NCI-H2029 (cell line): ENCODE results near the gene PASD1.
"Not testable (repeated sequence)": the region's sequence is repeated elsewhere in the genome, so short reads cannot be mapped to it uniquely, and the experiment has no call there.

Source experiments
- DNase-seq: peaks from one replicate; lab custom pipeline; 2025; lab: John Stamatoyannopoulos, UW

Gene PASD1, protein sequence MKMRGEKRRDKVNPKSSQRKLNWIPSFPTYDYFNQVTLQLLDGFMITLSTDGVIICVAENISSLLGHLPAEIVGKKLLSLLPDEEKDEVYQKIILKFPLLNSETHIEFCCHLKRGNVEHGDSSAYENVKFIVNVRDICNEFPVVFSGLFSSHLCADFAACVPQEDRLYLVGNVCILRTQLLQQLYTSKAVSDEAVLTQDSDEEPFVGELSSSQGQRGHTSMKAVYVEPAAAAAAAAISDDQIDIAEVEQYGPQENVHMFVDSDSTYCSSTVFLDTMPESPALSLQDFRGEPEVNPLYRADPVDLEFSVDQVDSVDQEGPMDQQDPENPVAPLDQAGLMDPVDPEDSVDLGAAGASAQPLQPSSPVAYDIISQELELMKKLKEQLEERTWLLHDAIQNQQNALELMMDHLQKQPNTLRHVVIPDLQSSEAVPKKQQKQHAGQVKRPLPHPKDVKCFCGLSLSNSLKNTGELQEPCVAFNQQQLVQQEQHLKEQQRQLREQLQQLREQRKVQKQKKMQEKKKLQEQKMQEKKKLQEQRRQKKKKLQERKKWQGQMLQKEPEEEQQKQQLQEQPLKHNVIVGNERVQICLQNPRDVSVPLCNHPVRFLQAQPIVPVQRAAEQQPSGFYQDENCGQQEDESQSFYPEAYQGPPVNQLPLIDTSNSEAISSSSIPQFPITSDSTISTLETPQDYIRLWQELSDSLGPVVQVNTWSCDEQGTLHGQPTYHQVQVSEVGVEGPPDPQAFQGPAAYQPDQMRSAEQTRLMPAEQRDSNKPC

GRCh38 chrX:151563449-151563848 lies at the start of gene PASD1:
TSS of gene PASD1 (plus strand) at chrX:151563675. CDS start at chrX:151601554, 37,879 bp downstream.
- no peak for DNase-seq

DNA sequence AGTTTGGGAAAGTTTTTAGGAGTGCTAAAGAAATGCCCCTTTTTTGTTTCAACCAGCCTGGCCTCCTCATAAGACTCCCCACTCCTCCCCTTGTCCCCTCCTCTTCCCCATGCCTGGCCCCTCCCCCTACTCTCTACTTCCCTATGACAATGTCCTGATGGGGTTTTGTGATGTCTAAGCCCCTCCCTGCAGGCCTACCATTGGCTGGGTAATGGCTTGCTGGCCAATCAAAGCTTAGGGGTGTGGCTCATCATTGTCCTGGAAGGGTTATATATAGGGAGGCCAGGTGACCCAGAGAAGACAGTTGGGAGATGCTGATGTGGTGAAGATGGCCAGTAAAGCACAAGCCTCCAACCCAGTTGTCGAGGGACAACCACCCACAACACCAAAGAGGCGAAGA lies 48.2 kb upstream of the PASD1 start:
- DNase-seq = no peak

- DNase-seq = no peak
Measured at GRCh38 chrX:151516538-151517187, 46.8 kb upstream of the PASD1 start.

DNA sequence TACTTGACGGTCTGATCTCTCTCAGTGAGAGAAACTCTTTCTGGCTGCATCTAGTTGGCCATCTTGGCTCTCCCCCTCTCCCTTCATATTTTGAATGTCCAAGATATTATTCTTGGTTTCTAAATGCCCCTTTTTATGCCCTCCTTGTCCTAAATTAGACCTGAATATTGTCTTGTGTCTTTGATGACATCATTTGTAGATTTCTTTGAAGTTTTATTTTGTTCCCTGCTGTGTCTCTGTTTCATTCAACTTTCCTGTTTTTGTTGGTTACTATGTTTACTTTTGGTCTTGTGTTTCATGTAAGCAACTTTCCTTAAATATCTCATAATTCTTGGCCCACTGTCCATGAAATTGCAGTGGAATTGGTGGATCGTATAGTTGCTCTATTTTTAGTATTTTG lies 46.1 kb upstream of the PASD1 start:
- no peak for DNase-seq

GRCh38 chrX:151523351-151523750 lies 40.1 kb upstream of the PASD1 start:
- DNase-seq = no peak

- no peak for DNase-seq
Measured at GRCh38 chrX:151536571-151536970, 26.9 kb upstream of the PASD1 start.

- no peak for DNase-seq
Measured at GRCh38 chrX:151537572-151537971, 25.9 kb upstream of the PASD1 start.

GRCh38 chrX:151538190-151539122 lies 25.0 kb upstream of the PASD1 start:
- DNase-seq = no peak

DNA sequence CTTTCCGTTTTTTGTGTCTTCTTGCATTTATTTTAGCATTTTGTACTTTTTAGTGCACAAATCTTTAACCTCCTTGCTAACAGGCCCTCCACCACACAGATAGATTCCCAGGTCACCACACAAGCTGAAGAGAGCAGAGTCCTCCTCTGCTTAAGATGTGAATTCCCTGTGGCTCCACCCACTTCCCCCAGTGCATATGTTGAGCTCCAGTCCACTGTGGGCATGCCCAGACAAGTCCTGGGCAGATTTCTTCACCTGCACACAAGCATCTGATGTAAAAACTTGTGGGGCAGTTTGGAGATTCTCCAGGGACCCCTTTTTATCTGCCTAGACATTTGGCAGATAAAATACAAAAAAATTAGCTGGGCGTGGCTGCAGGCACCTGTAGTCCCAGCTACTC lies 19.8 kb upstream of the PASD1 start:
- no peak for DNase-seq

DNA sequence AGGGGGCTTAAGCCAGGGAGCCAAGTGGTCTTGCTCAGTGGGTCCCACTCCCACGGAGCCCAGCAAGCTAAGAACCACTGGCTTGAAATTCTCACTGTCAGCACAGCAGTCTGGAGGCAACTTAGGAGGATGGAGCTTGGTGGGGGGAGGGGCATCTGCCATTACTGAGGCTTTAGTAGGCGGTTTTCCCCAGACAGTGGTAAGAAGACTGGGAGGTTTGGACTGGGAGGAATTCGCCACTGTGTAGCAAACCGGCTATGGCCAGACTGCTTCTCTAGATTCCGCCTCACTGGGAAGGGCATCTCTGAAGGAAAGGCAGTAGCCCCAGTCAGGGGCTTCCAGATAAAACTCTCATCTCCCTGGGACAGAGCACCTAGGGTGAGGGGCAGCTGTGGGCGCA lies 17.2 kb upstream of the PASD1 start:
- DNase-seq = not testable (repeated sequence)

GRCh38 chrX:151551176-151551575 lies 12.3 kb upstream of the PASD1 start:
- DNase-seq = not testable (repeated sequence)

DNA sequence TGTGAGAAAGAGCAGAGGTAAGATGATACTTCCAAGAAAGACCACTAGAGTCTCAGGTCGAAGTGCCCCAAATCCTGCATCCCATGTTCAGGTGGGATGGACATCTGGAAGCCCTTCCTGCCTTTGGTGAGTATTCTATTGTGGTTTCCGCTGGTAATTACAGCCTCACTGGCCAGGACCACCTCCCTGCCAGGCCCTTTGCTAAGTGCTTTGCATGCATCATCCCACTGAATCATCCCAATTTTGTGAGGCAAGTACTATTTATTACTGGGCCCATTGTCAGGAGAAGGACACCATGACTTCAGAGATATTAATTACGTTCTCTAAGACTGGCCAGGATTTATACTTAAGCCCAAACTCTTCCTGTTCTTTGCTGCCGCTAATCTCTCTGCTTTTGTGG lies 10.7 kb upstream of the PASD1 start:
- DNase-seq = no peak

GRCh38 chrX:151555301-151555700 lies 8.2 kb upstream of the PASD1 start:
- DNase-seq = not testable (repeated sequence)

DNA sequence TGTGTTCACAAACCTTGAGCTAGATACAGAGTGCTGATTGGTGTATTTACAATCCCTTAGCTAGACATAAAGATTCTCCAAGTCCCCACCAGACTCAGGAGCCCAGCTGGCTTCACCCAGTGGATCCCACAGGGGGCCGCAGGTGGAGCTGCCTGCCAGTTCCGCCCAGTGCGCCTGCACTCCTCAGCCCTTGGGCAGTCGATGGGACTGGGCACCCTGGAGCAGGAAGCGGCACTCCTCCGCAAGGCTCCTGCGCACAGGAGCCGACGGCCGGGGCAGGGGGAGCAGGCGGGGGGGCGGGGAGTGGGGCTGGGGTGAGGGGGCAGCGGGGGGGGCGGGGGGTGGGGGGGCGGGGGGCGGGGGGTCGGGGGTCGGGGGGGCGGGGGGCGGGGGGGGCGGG lies 990 bp upstream of the PASD1 start:
- DNase-seq = not testable (repeated sequence)

DNA sequence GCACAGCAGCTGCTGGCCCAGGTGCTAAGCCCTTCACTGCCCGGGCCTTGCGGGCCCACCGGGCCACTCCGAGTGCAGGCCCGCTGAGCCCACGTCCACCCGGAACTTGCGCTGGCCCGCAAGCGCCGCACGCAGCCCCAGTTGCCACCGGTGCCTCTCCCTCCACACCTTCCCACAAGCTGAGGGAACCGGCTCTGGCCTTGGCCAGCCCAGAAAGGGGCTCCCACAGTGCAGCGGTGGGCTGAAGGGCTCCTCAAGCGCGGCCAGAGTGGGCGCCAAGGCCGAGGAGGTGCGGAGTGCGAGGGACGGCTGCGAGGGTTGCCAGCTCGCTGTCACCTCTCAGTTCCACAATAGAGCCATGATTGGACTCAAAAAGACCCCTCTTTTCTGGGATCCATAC lies 472 bp upstream of the PASD1 start:
- not testable (repeated sequence) for DNase-seq

DNA sequence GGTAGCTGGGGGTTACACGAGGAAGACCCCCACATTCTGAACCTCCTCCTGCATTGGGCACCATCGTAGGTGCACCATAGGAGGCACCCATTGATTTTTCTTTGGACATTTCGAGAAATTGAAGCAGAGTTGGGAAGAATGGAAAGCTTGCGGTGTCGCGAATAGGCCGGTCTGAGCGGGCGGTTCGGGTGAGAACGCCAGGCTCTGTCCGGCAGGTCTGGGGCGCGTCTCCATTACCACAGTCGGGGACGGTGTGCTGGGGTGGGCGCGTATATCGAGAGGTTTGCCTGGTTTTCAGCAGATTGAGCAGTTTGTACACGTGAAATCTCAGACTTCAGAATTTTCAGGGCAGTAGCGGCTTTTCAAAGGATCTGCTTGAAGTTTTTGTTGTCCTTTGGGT lies 560 bp downstream of the PASD1 start:
- no peak for DNase-seq

DNA sequence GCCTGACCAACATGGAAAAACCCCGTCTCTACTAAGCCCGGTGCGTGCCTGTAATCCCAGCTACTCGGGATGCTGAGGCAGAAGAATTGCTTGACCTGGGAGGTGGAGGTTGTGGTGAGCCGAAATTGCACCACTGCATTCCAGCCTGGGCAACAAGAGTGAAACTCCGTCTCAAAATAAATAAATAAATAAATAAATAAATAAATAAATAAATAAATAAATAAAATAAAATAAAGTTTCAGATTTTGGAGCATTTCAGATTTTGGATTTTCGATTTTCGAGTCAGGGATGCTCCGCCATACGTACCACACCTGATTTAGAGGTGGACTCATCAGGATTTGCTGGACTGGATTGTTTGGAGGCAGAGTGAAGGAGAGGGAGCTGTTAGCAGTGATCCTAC lies 3.4 kb downstream of the PASD1 start:
- not testable (repeated sequence) for DNase-seq

DNA sequence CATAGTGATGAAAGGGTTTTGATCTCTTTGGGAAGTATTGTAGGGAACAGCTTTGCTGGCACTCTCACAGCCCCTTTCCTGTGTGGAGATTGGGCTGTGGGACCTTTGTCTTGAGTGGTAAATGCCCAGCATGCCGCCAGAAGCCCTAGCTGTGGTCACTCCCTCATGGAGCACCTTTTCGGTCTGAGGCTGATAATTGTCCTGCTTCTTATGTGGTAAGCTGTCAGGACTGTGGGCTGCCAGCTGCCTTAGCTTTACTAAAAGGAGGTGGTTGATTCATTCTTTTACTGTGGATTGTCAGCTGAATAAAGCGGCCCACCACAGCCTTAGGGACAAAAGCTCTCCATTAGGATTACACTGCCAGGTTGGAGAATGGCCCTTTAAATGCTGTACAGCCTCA lies 7.1 kb downstream of the PASD1 start:
- DNase-seq = no peak

DNA sequence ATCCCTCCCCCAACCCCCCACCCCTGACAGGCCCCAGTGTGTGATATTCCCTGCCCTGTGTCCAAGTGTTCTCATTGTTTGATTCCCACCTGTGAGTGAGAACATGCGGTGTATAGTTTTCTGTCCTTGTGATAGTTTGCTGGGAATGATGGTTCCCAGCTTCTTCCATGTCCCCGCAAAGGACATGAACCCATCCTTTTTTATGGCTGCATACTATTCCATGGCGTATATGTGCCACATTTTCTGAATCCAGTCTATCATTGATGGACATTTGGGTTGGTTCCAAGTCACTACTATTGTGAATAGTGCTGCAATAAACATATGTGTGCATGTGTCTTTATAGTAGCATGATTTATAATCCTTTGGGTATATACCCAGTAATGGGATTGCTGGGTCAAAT lies 29.9 kb downstream of the PASD1 start:
- DNase-seq = not testable (repeated sequence)

DNA sequence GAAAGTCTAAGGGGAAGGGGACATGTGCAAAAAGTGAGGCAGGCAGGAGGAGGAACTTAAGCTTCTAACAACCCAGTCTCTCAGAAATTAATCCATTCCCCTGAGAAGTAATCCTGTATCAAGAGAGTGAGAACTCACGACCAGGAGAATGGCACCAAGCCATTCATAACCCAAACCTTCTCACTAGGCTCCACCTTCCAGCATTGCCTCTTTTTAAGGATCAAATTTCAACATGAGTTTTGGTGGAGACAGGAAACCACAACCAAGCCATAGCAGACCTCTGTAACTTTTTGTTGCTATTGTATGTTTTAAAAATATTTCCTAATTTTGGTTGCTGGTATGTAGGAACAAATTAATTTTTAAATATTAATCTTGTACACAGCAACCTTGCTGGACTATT lies 32.8 kb downstream of the PASD1 start:
- no peak for DNase-seq

GRCh38 chrX:151604931-151605330 lies 41.5 kb downstream of the PASD1 start:
- DNase-seq = no peak

- DNase-seq = no peak
Measured at GRCh38 chrX:151609222-151609621, 45.7 kb downstream of the PASD1 start.
